Measurements from ENCODE around the gene MFNG. TPM values are rescaled to one million over a fixed set of nuclear protein-coding genes. Genes with fewer than 3 reads are reported as not detected.
A peak's percentile ranks its signal among the peaks of the same experiment; 100 is the strongest.

Gene MFNG
- polyA plus RNA-seq, 5 donors = 13.5 to 25.9 (median 20.4) TPM

GRCh38 chr22:37515901-37516300 is 29.7 kb upstream of the MFNG start:
- no peak for DNase-seq

- no peak for DNase-seq
These were observed 28.4 kb upstream of the MFNG start for GRCh38 chr22:37514526-37515051.

GRCh38 chr22:37511395-37512104 is 25.4 kb upstream of the MFNG start:
- DNase-seq = no peak

GRCh38 chr22:37510091-37510490 is 23.9 kb upstream of the MFNG start:
- no peak for DNase-seq

- DNase-seq = no peak
These were observed 23.1 kb upstream of the MFNG start for GRCh38 chr22:37509059-37509860.

GRCh38 chr22:37508431-37508992 is 22.3 kb upstream of the MFNG start:
- no peak for DNase-seq

GRCh38 chr22:37507731-37508130 is 21.5 kb upstream of the MFNG start:
- no peak for DNase-seq

- DNase-seq = no peak
These were observed 19.8 kb upstream of the MFNG start for GRCh38 chr22:37505989-37506388.

- DNase-seq = no peak
These were observed 19.4 kb upstream of the MFNG start for GRCh38 chr22:37505565-37505964.

- DNase-seq = no peak
These were observed 18.8 kb upstream of the MFNG start for GRCh38 chr22:37504964-37505363.

GRCh38 chr22:37503850-37504249 is 17.7 kb upstream of the MFNG start:
- no peak for DNase-seq

GRCh38 chr22:37503183-37503683 is 17.0 kb upstream of the MFNG start:
- no peak for DNase-seq

GRCh38 chr22:37502342-37503182 is 16.4 kb upstream of the MFNG start:
- DNase-seq = no peak

- DNase-seq = peak; percentile 78 to 82
These were observed 15.6 kb upstream of the MFNG start for GRCh38 chr22:37501610-37502341.

GRCh38 chr22:37500745-37501609 is 14.8 kb upstream of the MFNG start:
- DNase-seq = no peak

GRCh38 chr22:37499789-37500540 is 13.8 kb upstream of the MFNG start:
- DNase-seq = no peak

GRCh38 chr22:37499027-37499707 is 13.0 kb upstream of the MFNG start:
- no peak for DNase-seq

GRCh38 chr22:37498289-37498909 is 12.2 kb upstream of the MFNG start:
- no peak for DNase-seq
